HG03064 (cell line): ENCODE results near the gene TTLL7.

Source experiments
- ATAC-seq: cut with Tn5 transposase; IDR thresholded peaks from one replicate; pipeline ENCODE4 v1.9.1; 2021; ENCODE audit warnings: low read depth; ENCODE audit not compliant: unreplicated experiment

Gene TTLL7

GRCh38 chr1:83834621-83835264 is 164.2 kb downstream of the TTLL7 start:
- ATAC-seq: no peak

- no peak for ATAC-seq
Measured at GRCh38 chr1:83832194-83832593, 166.7 kb downstream of the TTLL7 start.

- no peak for ATAC-seq
Measured at GRCh38 chr1:83829106-83829505, 169.8 kb downstream of the TTLL7 start.

GRCh38 chr1:83828456-83828855 is 170.5 kb downstream of the TTLL7 start:
- no peak for ATAC-seq

GRCh38 chr1:83827741-83828140 is 171.2 kb downstream of the TTLL7 start:
- ATAC-seq: no peak

- no peak for ATAC-seq
Measured at GRCh38 chr1:83822208-83822607, 176.7 kb downstream of the TTLL7 start.

- ATAC-seq: no peak
Measured at GRCh38 chr1:83819436-83819835, 179.5 kb downstream of the TTLL7 start.

- ATAC-seq: no peak
Measured at GRCh38 chr1:83818916-83819315, 180.0 kb downstream of the TTLL7 start.

GRCh38 chr1:83816836-83817235 is 182.1 kb downstream of the TTLL7 start:
- no peak for ATAC-seq

- no peak for ATAC-seq
Measured at GRCh38 chr1:83815330-83815729, 183.6 kb downstream of the TTLL7 start.
